Progenitor cell of endocrine pancreas (in vitro differentiated cells): ENCODE measurements around the gene S100A13. TPM values are rescaled to one million over a fixed set of nuclear protein-coding genes. Genes with fewer than 3 reads are reported as not detected.

Experiments
- DNase-seq: peaks from one replicate; pipeline ENCODE4 v3.0.0; 2021; ENCODE audit warnings: low spot score; ENCODE audit not compliant: unreplicated experiment
- H3K27ac Mint-ChIP-seq: 2 replicates; pipeline ENCODE4 v1.8.0; 2021; ENCODE audit warnings: mild to moderate bottlenecking, moderate library complexity, mixed read lengths
- H3K27me3 Mint-ChIP-seq: 2 replicates; pipeline ENCODE4 v1.8.0; 2021; ENCODE audit warnings: mixed read lengths
- H3K36me3 Mint-ChIP-seq: 2 replicates; pipeline ENCODE4 v1.8.0; 2022; ENCODE audit warnings: mixed read lengths; ENCODE audit not compliant: insufficient read depth
- H3K4me1 Mint-ChIP-seq: 2 replicates; pipeline ENCODE4 v1.8.0; 2021; ENCODE audit warnings: low read depth, mixed read lengths
- H3K4me3 Mint-ChIP-seq: 2 replicates; pipeline ENCODE4 v1.8.0; 2021; ENCODE audit warnings: low read depth, mild to moderate bottlenecking, moderate library complexity, mixed read lengths
- H3K9me3 Mint-ChIP-seq: 2 replicates; pipeline ENCODE4 v1.8.0; 2021; ENCODE audit warnings: low read depth, mixed read lengths
- CTCF ChIP-seq: fragments of 200-600 bp; sonication (generic); IDR thresholded peaks from one replicate; pipeline ENCODE4 v1.5.0; 2021; ENCODE audit warnings: antibody characterized with exemption, mild to moderate bottlenecking; ENCODE audit not compliant: unreplicated experiment
- total RNA-seq: library from RNA; stranded (reverse); gene quantifications from 2 replicates; pipeline ENCODE4 v1.2.1, GENCODE V29; 2021

The S100A13 gene
- total RNA-seq, 1 donor from 2014 or later = 63.6 TPM

DNA sequence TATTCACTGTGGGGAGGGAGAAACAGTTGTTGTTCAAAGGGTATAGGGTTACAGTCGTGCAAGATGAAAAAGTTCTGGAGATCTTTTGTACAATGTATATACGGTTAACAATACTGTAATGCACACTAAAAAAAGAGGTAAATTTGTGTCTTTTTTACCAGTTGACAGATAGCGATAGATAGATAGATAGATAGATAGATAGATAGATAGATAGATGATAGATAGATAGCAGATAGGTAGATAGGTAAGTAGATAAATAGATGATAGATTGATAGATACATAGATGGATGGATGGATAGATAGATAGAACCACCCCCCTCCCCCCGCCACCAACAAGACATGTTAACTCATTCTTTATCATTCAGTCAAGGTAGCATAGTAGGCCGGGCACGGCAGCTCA lies 24.6 kb downstream of the S100A13 start:
- H3K9me3 Mint-ChIP-seq = no peaks in the 10 kb centered on the region
- H3K27ac Mint-ChIP-seq = no peak overlapping the region

DNA sequence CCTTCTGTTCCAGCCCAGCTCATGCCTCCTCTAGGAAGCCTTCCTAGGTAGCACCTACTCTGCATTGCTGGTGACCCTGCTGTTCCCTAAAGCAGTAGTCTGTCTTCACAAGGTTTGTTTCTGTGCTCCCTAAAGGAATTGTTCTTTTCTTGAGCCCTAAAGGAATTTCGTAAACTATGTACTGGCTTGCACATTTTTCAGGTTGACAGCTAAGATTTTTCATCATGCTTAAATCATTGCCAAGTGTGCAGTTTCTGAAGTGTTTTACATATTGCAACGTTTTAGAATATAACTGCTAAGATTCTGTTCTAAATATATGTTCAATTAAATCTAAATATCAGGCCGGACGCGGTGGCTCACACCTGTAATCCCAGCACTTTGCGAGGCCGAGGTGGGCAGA lies 27.5 kb downstream of the S100A13 start:
- Mint-ChIP-seq H3K9me3 (no peaks in the 10 kb centered on the region), H3K27ac (no peak overlapping the region), H3K4me3 (no peak overlapping the region), H3K36me3 (peaks cover 1% of the 10 kb centered on the region), H3K27me3 (no peaks in the 10 kb centered on the region), H3K4me1 (no peaks in the 10 kb centered on the region)
- DNase-seq = no peak
- TF ChIP-seq CTCF = no peak

More for the DNA sequence above, 24.6 kb downstream of the S100A13 start:
- no peak overlapping the region for H3K4me3 Mint-ChIP-seq
- TF ChIP-seq CTCF = no peak
- H3K4me1 Mint-ChIP-seq = no peaks in the 10 kb centered on the region
- DNase-seq = no peak
- H3K36me3 Mint-ChIP-seq = peaks cover 8% of the 10 kb centered on the region
- H3K27me3 Mint-ChIP-seq = no peaks in the 10 kb centered on the region

GRCh38 chr1:153598309-153599172 lies 28.8 kb downstream of the S100A13 start:
- no peak overlapping the region for H3K4me3 Mint-ChIP-seq

DNA sequence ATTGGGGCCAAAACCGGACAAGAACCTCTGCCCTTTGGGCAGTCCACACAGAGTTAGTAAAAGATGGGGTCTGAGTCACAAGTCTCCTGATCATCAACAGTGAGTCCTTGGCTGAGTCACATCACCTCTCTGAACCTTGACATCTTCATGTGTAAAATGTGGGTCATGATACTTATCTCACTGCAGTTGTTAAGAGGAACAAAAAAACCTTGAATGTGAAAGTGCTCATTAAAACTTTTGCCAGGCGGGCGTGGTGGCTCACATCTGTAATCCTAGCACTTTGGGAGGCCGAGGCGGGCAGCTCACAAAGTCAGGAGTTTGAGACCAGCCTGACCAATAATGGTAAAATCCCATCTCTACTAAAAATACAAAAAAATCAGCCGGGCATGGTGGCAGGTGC lies 30.1 kb downstream of the S100A13 start:
- no peak overlapping the region for H3K27ac Mint-ChIP-seq
- no peaks in the 10 kb centered on the region for H3K4me1 Mint-ChIP-seq
- no peak for TF ChIP-seq CTCF
- no peaks in the 10 kb centered on the region for H3K9me3 Mint-ChIP-seq
- H3K36me3 Mint-ChIP-seq = peaks cover 1% of the 10 kb centered on the region
- H3K4me3 Mint-ChIP-seq = no peak overlapping the region
- DNase-seq = no peak
- no peaks in the 10 kb centered on the region for H3K27me3 Mint-ChIP-seq

More at GRCh38 chr1:153598309-153599172, 28.8 kb downstream of the S100A13 start:
- no peaks in the 10 kb centered on the region for H3K4me1 Mint-ChIP-seq
- H3K36me3 Mint-ChIP-seq = peaks cover 1% of the 10 kb centered on the region
- H3K9me3 Mint-ChIP-seq = no peaks in the 10 kb centered on the region
- H3K27ac Mint-ChIP-seq = no peak overlapping the region
- TF ChIP-seq CTCF = no peak
- no peak for DNase-seq
- no peaks in the 10 kb centered on the region for H3K27me3 Mint-ChIP-seq

DNA sequence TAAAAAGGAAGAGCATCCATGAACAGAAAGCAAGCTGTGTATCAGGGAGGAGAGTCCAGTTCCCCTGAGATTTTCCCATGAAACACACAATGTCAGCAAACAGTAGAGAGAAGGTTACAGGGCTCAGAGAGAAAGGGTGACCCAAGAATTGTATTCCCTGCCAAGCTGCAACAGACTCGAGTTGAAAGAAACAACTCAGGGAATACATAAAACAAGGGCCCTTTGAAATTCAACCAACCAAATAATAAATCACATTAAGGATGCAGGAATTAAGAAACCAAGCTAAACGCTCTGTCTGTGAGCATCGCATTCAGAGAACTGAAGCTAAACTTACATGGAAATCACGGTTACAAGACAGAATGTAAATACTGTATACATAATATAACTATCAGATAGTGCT lies 34.6 kb downstream of the S100A13 start:
- TF ChIP-seq CTCF = no peak
- no peak overlapping the region for H3K4me3 Mint-ChIP-seq
- H3K9me3 Mint-ChIP-seq = no peaks in the 10 kb centered on the region

More for the DNA sequence above, 34.6 kb downstream of the S100A13 start:
- no peak overlapping the region for H3K27ac Mint-ChIP-seq
- no peaks in the 10 kb centered on the region for H3K4me1 Mint-ChIP-seq
- H3K36me3 Mint-ChIP-seq = no peaks in the 10 kb centered on the region
- no peak for DNase-seq
- no peaks in the 10 kb centered on the region for H3K27me3 Mint-ChIP-seq
